Measurements from ENCODE around the gene RPL18A. TPM values are rescaled to one million over a fixed set of nuclear protein-coding genes. Genes with fewer than 3 reads are reported as not detected.
A peak's percentile ranks its signal among the peaks of the same experiment; 100 is the strongest.

The RPL18A gene
- total and polyA plus RNA-seq, 2 experiments from 2014 or later, result 1,314 to 2,829 TPM

DNA sequence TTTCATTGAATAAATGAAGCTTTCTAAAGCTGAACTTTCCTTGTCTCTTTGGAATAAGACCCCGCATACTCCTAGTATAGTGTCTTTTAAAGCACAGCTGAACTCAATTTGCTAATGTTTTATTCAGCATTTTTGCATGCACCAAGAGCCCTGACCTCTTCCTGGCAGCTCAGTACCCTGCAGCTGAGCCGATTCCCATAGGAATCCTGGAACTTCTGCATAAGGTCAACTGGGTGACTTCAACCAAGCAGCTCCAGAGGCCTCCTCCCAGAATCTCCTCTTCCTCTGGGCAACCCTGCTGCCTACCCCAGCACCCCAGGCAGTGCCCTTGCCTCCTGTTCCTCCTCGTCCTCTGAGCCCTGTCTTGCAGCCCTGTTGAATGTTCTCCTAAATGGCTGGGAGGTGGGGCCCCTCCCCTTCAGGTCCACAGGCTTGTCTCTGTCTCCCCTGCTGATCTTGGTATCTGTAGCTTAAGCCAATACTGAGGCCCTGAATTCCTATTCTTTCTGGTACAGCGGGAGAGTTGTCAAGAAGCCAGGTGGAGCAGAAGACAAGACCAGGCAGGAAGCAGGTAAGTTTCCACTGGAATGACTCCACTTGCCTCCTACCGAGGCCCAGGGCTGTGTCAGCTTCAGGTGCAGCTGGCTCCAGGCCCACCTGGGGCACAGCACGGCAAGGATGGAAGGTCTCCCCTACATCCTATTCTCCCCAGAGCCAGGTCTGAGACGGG lies 49.5 kb downstream of the RPL18A start:
- Mint-ChIP-seq H3K4me1 (peaks cover 5% of the 10 kb centered on the region; the same call in 2 of the 3 replicates), H3K36me3 (ENCODE audit: low read depth) (peaks cover 13% of the 10 kb centered on the region; the same call in 2 of the 3 replicates), H3K27me3 (ENCODE audit: insufficient read depth, low read depth, poor library complexity) (peaks cover 6% of the 10 kb centered on the region), H3K9me3 (peaks cover 29% of the 10 kb centered on the region), H3K27ac (no peak overlapping the region; the same call in 1 of the 2 replicates), H3K4me3 (no peak overlapping the region; the same call in 2 of the 3 replicates)
- no peak overlapping the region for H3K4me2 ChIP-seq
- no peaks in the 10 kb centered on the region for H3K79me2 ChIP-seq (replicated peaks; ENCODE audit: insufficient read depth)
- peaks cover 11% of the 10 kb centered on the region; the same call in 1 of the 2 replicates for H3K36me3 ChIP-seq (ENCODE audit: insufficient read depth)
- no peaks in the 10 kb centered on the region for H3K27me3 ChIP-seq (ENCODE audit: insufficient read depth)
- peaks cover 3% of the 10 kb centered on the region; the same call in 1 of the 2 replicates for H3F3A ChIP-seq (replicated peaks; ENCODE audit: low read depth)
- 0 out of 2 replicates have a peak overlapping the region, but pooled peaks have one; percentile 43 for H2AFZ ChIP-seq
- no peaks in the 10 kb centered on the region for H4K20me1 ChIP-seq (replicated peaks; ENCODE audit: insufficient read depth)
- ATAC-seq (peak; percentile 93), DNase-seq (ENCODE audit: low spot score) (peak; percentile 52)
- TF ChIP-seq EZH2phosphoT487 (IDR thresholded peaks at IDR 0.05; ENCODE audit: unreplicated experiment) (no peak), STAT1 (IDR thresholded peaks at IDR 0.05; ENCODE audit: unreplicated experiment) (no peak), NANOG (IDR thresholded peaks at IDR 0.05; ENCODE audit: borderline replicate concordance) (no peak), JUNB (IDR thresholded peaks at IDR 0.05; ENCODE audit: unreplicated experiment) (no peak), ZNF114 (CRISPR knock-in tag; IDR thresholded peaks at IDR 0.05) (no peak), EZH2 (IDR thresholded peaks at IDR 0.05; ENCODE audit: low read depth, unreplicated experiment) (no peak), POLR2AphosphoS5 (IDR thresholded peaks at IDR 0.05; ENCODE audit: low read depth) (no peak), ZNF331 (CRISPR knock-in tag; IDR thresholded peaks at IDR 0.05; ENCODE audit: low read depth) (no peak), CREB1 (CRISPR knock-in tag; IDR thresholded peaks at IDR 0.05; ENCODE audit: low read depth) (no peak)
- TF ChIP-seq, protein P1, sequence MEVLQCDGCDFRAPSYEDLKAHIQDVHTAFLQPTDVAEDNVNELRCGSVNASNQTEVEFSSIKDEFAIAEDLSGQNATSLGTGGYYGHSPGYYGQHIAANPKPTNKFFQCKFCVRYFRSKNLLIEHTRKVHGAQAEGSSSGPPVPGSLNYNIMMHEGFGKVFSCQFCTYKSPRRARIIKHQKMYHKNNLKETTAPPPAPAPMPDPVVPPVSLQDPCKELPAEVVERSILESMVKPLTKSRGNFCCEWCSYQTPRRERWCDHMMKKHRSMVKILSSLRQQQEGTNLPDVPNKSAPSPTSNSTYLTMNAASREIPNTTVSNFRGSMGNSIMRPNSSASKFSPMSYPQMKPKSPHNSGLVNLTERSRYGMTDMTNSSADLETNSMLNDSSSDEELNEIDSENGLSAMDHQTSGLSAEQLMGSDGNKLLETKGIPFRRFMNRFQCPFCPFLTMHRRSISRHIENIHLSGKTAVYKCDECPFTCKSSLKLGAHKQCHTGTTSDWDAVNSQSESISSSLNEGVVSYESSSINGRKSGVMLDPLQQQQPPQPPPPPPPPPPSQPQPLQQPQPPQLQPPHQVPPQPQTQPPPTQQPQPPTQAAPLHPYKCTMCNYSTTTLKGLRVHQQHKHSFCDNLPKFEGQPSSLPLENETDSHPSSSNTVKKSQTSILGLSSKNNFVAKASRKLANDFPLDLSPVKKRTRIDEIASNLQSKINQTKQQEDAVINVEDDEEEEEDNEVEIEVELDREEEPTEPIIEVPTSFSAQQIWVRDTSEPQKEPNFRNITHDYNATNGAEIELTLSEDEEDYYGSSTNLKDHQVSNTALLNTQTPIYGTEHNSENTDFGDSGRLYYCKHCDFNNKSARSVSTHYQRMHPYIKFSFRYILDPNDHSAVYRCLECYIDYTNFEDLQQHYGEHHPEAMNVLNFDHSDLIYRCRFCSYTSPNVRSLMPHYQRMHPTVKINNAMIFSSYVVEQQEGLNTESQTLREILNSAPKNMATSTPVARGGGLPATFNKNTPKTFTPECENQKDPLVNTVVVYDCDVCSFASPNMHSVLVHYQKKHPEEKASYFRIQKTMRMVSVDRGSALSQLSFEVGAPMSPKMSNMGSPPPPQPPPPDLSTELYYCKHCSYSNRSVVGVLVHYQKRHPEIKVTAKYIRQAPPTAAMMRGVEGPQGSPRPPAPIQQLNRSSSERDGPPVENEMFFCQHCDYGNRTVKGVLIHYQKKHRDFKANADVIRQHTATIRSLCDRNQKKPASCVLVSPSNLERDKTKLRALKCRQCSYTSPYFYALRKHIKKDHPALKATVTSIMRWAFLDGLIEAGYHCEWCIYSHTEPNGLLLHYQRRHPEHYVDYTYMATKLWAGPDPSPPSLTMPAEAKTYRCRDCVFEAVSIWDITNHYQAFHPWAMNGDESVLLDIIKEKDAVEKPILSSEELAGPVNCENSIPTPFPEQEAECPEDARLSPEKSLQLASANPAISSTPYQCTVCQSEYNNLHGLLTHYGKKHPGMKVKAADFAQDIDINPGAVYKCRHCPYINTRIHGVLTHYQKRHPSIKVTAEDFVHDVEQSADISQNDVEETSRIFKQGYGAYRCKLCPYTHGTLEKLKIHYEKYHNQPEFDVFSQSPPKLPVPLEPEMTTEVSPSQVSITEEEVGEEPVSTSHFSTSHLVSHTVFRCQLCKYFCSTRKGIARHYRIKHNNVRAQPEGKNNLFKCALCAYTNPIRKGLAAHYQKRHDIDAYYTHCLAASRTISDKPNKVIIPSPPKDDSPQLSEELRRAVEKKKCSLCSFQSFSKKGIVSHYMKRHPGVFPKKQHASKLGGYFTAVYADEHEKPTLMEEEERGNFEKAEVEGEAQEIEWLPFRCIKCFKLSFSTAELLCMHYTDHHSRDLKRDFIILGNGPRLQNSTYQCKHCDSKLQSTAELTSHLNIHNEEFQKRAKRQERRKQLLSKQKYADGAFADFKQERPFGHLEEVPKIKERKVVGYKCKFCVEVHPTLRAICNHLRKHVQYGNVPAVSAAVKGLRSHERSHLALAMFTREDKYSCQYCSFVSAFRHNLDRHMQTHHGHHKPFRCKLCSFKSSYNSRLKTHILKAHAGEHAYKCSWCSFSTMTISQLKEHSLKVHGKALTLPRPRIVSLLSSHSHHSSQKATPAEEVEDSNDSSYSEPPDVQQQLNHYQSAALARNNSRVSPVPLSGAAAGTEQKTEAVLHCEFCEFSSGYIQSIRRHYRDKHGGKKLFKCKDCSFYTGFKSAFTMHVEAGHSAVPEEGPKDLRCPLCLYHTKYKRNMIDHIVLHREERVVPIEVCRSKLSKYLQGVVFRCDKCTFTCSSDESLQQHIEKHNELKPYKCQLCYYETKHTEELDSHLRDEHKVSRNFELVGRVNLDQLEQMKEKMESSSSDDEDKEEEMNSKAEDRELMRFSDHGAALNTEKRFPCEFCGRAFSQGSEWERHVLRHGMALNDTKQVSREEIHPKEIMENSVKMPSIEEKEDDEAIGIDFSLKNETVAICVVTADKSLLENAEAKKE (CRISPR knock-in tag; IDR thresholded peaks at IDR 0.05), result no peak
- TF ChIP-seq, protein P2, sequence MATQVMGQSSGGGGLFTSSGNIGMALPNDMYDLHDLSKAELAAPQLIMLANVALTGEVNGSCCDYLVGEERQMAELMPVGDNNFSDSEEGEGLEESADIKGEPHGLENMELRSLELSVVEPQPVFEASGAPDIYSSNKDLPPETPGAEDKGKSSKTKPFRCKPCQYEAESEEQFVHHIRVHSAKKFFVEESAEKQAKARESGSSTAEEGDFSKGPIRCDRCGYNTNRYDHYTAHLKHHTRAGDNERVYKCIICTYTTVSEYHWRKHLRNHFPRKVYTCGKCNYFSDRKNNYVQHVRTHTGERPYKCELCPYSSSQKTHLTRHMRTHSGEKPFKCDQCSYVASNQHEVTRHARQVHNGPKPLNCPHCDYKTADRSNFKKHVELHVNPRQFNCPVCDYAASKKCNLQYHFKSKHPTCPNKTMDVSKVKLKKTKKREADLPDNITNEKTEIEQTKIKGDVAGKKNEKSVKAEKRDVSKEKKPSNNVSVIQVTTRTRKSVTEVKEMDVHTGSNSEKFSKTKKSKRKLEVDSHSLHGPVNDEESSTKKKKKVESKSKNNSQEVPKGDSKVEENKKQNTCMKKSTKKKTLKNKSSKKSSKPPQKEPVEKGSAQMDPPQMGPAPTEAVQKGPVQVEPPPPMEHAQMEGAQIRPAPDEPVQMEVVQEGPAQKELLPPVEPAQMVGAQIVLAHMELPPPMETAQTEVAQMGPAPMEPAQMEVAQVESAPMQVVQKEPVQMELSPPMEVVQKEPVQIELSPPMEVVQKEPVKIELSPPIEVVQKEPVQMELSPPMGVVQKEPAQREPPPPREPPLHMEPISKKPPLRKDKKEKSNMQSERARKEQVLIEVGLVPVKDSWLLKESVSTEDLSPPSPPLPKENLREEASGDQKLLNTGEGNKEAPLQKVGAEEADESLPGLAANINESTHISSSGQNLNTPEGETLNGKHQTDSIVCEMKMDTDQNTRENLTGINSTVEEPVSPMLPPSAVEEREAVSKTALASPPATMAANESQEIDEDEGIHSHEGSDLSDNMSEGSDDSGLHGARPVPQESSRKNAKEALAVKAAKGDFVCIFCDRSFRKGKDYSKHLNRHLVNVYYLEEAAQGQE (IDR thresholded peaks at IDR 0.05; ENCODE audit: unreplicated experiment), result no peak
- TF ChIP-seq, protein P3, sequence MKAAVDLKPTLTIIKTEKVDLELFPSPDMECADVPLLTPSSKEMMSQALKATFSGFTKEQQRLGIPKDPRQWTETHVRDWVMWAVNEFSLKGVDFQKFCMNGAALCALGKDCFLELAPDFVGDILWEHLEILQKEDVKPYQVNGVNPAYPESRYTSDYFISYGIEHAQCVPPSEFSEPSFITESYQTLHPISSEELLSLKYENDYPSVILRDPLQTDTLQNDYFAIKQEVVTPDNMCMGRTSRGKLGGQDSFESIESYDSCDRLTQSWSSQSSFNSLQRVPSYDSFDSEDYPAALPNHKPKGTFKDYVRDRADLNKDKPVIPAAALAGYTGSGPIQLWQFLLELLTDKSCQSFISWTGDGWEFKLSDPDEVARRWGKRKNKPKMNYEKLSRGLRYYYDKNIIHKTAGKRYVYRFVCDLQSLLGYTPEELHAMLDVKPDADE (IDR thresholded peaks at IDR 0.05), result no peak
- TF ChIP-seq, protein P4, sequence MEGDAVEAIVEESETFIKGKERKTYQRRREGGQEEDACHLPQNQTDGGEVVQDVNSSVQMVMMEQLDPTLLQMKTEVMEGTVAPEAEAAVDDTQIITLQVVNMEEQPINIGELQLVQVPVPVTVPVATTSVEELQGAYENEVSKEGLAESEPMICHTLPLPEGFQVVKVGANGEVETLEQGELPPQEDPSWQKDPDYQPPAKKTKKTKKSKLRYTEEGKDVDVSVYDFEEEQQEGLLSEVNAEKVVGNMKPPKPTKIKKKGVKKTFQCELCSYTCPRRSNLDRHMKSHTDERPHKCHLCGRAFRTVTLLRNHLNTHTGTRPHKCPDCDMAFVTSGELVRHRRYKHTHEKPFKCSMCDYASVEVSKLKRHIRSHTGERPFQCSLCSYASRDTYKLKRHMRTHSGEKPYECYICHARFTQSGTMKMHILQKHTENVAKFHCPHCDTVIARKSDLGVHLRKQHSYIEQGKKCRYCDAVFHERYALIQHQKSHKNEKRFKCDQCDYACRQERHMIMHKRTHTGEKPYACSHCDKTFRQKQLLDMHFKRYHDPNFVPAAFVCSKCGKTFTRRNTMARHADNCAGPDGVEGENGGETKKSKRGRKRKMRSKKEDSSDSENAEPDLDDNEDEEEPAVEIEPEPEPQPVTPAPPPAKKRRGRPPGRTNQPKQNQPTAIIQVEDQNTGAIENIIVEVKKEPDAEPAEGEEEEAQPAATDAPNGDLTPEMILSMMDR (conservative IDR thresholded peaks at IDR 0.05; ENCODE audit: low read depth in 2 of 2), result no peak
- H3K9me2 ChIP-seq (ENCODE audit: insufficient read depth), result no peaks in the 10 kb centered on the region
- H3K4me3 ChIP-seq, result no peak overlapping the region
- H3K4me1 ChIP-seq (ENCODE audit: insufficient read depth), result no peaks in the 10 kb centered on the region
- H3K27ac ChIP-seq (ENCODE audit: low read depth), result no peak overlapping the region; the same call in 1 of the 2 replicates

All from GM23338 (cell line).